GM10248 (cell line): ENCODE results near the gene WFS1.

Source experiments
- CTCF ChIA-PET: fragments of 300-600 bp; sonication (Branson Sonifier 250); formaldehyde crosslinking; extraction: SDS; loops from one replicate; lab custom pipeline; 2021; ENCODE audit warnings: antibody characterized with exemption; lab: Yijun Ruan, JAX
- POLR2A ChIA-PET: fragments of 350-650 bp; sonication (Branson Sonifier 250); formaldehyde crosslinking; extraction: SDS; loops from one replicate; lab custom pipeline; 2020; ENCODE audit warnings: antibody characterized with exemption; lab: Yijun Ruan, JAX
- DNase-seq: peaks from one replicate; pipeline ENCODE4 v3.0.0; 2012; ENCODE audit errors: extremely low spot score
- CTCF ChIP-seq: IDR thresholded peaks from 2 replicates; pipeline ENCODE4 v1.5.1; 2012; ENCODE audit warnings: mild to moderate bottlenecking, low read depth; ENCODE audit errors: extremely low read depth, missing control alignments, control extremely low read depth

WFS1 gene

GRCh38 chr4:6229671-6230501 is 39.8 kb upstream of the WFS1 start:
- no peak for DNase-seq
- TF ChIP-seq CTCF = no peak
- POLR2A ChIA-PET = no interaction called here
- CTCF ChIA-PET = interaction anchor here (0.9 to 1.9 kb wide), 3 partner anchors 20 to 98 kb away, joined by 3 to 7 read pairs (median 5); no protein-coding TSS in a partner anchor

GRCh38 chr4:6230502-6230785 is 39.2 kb upstream of the WFS1 start:
- TF ChIP-seq CTCF = no peak
- ChIA-PET CTCF (interaction anchor here (1.6 to 1.9 kb wide), 2 partner anchors 19 to 21 kb away, joined by 5 to 7 read pairs; no protein-coding TSS in a partner anchor), POLR2A (no interaction called here)
- DNase-seq = no peak

GRCh38 chr4:6230827-6231662 is 38.6 kb upstream of the WFS1 start:
- CTCF ChIA-PET = interaction anchor here (1.0 to 1.3 kb wide), 2 partner anchors 19 to 21 kb away, joined by 3 to 5 read pairs; no protein-coding TSS in a partner anchor
- POLR2A ChIA-PET = no interaction called here
- no peak for DNase-seq
- no peak for TF ChIP-seq CTCF

- ChIA-PET CTCF (interaction anchor here (1.0 to 1.3 kb wide), 2 partner anchors 18 to 21 kb away, joined by 3 to 5 read pairs; no protein-coding TSS in a partner anchor), POLR2A (no interaction called here)
- no peak for DNase-seq
- TF ChIP-seq CTCF = no peak
These were observed 37.9 kb upstream of the WFS1 start for GRCh38 chr4:6231663-6232165.

- ChIA-PET POLR2A (no interaction called here), CTCF (no interaction called here)
- TF ChIP-seq CTCF = no peak
- DNase-seq = no peak
These were observed 36.5 kb upstream of the WFS1 start for GRCh38 chr4:6232836-6233785.
